Measurements from ENCODE around the gene USP14.
A peak's percentile ranks its signal among the peaks of the same experiment; 100 is the strongest.

Gene USP14

DNA sequence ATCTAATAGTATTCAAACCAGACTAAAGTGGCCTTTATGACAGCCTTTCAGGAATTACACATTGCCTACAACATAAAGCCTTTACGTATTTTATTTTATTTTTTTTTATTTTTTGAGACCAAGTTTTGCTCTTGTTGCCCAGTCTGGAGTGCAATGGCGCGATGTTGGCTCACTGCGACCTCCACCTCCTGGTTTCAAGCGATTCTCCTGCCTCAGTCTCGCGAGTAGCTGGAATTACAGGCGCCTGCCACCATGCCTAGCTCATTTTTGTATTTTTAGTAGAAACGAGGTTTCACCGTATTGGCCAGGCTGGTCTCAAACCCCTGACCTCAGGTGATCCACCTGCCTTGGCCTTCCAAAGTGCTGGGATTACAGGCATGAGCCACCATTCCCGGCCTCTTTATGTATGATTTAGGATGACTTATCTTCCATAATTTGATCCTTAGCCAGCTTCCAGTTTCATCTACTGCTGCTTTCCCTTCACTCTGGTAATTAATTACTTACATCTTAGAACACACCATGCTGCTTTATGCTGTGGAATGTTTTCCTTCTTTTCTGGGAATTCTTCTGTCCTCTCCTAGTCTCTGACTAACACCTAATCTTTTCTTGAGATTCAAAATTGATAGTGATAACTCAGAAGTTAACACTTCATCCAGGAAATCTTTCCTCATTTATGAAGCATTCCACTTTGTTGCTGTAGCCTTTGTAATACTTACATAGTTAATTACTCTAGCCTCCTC lies 2.6 kb downstream of the USP14 start:
- FAIRE-seq = no peak

DNA sequence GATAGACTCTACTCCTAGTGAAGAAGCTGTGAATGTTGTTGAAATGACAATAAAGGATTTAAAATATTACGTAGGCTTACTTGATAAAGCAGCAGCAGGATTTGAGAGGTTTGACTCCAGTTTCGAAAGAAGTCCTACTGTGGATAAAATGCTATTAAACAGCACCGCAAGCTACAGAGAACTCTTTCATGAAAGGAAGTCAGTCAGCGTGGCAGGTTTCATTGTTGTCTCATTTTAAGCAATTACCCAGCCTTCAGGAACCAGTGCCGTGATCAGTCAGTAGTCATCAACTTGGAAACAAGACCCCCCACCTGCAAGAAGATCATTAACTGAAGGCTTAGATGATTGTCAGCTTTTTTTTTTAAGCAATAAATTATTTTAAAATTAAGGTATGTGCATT lies 14.0 kb downstream of the USP14 start:
- FAIRE-seq = no peak

DNA sequence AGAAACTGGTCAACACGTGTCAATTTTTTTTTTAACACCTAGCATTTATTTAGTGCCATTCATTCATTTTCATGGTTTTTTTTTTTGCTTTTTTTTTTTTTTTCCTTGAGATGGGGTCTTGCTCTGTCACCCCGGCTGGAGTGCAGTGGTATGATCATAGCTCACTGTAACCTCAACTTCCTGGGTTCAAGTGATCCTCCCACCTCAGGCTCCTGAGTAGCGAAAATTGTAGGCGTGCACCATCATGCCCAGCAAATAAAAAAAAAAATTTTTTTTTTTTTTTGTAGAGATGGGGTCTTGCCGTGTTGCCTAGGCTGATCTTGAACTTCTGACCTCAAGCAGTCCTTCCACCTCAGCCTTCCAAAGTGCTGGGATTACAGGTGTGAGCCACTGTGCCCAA lies 21.1 kb downstream of the USP14 start:
- FAIRE-seq = no peak

DNA sequence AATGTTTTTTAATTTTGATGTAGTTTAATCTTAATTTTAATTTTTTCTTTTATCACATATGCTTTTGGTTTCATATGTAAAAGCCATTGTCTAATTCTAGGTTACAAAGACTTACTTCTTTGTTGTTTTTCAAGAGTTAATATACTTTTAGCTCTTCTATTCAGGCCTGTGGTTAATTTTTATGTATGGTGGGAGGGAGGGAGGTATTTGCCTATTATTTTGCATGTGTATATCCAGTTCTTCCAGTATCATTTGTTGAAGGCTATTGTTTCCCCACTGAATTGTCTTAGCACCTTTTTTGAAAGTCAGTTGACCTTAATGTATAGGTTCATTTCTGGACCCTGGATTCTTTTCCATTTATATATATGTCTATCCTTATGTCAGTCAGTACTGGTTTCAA lies 23.4 kb downstream of the USP14 start:
- FAIRE-seq = no peak

DNA sequence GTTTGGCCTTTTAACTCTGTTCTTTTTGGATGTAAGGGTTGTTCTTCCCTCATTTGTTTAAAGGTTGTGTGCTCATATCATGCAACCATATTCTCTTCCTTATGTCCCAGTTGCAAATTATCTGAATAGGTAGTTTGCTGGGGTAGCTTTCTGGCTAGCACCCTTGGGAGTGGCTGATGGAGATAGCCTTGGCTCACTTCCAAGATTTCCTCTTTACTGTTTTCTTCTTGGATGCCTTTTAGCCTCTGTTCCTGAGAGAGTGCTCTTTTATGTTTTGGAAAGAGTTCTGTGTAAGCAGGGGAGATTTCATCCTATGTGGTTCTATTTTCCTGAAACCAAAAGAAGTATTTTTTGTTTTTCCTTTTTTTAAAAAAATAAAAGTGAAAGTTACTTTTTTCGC lies 25.4 kb downstream of the USP14 start:
- FAIRE-seq = peak; percentile 74

DNA sequence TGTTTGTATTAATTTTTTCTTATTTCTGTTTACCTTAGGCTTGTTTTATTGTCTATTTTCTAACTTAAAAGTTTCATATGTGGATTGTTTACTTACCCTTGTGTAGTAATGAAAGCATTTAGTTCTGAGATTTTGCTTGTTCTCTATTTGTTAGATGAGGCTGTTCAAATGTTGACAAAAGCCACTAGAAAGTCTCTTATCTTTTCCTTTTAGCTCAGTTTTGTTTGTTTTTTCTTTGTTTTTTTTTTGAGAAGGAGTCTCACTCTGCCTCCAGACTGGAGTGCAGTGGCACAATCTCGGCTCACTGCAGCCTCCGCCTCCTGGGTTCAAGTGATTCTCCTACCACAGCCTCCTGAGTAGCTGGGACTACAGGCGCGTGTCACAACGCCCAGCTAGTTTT lies 30.9 kb downstream of the USP14 start:
- no peak for FAIRE-seq

DNA sequence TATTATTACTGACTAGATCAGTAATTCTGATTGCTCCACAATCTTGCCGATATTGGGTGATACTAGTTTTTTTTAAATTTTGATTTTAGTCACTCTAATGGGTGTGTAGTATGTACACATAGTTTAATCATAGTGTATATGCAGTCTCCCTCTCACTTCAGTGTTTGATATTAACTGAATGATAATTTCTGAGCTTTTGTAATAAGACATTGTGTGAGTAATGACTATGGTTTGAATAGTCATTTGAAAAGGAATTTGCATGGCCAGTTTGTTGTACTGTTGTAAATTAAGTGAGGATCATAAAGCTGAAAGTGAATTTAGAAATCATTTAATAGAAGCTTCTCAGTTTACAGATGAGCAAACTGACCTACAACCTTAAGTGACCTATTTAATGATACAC lies 33.4 kb downstream of the USP14 start:
- FAIRE-seq = no peak

DNA sequence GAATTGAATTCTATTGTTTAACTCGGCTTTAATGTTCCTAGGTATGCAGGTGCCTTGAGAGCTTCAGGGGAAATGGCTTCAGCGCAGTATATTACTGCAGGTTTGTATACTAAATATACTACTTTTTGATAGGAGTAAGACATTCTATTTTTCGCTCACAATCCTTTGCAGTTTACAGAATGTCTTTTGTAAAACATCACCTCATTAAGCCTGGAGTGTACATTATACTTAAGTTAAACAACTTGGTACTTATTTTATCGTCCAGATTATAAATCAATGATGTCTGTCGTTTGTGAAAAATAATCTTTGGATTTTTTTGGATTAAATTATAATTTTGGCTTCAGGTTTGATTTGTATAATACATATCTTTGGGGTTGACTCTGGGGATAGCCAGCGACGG lies 34.4 kb downstream of the USP14 start:
- FAIRE-seq = no peak

DNA sequence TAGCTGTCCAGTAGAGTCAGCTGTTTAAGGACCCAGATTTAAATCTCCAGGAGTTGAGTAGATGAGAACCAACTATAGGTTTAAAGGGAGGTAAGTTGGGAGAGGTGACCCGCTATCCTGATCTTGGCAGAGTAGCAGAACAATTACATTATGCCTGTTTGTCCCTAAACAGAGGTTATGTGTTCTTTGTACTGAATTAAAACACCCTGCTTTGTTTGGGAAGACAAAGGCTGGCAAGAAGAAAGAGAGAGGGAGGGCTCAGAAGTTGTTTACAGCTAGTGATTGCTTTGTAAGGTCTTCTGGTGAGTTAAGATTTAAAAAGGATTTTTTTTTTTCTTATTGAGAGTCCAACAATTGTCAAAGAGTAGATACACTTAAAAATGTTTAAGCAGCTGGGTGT lies 37.3 kb downstream of the USP14 start:
- no peak for FAIRE-seq

DNA sequence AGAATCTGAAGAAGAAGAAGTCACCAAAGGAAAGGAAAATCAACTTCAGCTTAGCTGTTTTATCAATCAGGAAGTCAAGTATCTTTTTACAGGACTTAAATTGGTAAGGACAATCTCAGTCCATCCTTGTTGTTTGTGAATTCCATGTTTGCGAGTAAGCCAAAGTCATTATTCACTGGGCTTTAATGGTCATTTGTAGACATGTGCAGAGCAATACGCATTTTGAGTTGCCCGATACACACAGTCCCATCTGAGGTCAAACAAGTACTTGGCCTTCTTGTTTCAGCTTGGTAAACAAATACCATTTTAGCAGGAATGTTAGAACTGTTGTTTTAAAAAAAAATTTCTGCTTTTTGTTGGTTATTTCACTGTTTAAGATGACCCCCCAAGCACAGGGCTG lies 40.9 kb downstream of the USP14 start:
- no peak for FAIRE-seq

DNA sequence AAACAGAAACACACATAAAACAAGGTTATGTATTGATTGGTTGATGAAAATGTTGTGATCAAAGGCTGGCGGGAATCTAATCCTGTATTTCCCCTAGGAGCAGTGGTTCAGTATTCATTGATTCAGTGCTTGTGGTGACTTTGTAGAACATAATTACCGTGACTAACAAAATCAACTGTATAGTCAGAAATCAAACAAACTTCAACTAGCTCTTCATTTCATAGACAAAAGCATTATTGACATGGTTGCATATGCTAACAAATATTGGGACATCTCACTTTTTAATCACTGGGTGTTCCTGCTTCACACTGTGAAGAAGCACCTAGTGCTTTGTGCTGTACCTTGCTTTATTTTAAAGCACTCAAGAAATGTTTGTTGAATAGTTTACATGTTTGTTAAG lies 41.4 kb downstream of the USP14 start:
- no peak for FAIRE-seq

DNA sequence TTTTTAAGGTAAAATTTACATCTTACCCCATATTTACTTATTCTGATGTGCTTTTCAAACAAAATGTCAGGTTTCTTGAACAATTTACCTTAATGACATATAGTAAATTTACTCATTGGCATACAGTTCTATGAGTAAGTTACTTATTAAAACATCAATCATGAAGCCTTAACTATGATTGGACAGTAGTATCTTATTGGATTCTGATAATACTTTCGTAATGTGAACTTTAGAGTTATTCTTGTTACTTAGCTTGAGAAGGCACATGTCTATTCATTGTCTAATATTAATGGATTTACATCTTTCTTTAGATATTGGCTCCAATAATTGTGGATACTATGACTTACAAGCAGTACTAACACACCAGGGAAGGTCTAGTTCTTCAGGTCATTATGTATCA lies 51.7 kb downstream of the USP14 start:
- no peak for FAIRE-seq

DNA sequence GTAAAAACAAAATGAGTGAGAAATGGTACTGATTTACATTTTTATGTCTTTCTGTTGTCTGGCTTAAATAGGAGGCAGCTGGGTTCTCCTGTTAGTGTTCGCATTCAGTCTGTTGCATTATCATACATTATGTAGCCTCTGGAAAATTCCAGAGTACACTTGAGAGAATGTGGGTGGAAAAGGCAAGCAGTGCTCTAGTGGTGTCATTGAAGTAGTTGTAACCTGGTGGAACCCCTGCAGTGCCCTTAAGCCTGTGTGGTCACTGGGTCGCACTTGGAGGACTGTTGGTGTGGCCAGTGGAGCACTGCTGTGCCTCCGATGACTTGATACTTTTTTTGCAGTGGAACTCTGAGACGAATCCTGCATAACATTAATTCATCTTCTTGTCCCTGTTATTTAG lies 52.4 kb downstream of the USP14 start:
- FAIRE-seq = no peak

DNA sequence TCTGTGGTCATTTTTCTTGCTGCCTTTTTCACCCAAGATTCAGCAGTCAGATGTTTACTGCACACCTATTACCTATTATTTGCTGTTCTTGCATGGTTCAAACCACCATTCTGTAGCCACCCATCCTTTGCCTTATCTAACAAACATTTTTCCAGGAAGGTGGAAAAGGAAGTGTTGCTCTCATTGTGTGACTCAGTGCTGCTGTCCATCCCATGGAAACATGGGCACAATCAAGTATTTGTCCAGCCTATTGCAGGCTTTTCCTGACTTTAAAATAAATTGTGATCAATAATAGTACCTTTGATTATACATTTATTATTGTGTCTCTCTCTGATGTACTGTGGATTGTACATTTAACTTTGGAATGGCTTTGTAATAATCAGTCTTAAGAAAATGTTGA lies 53.2 kb downstream of the USP14 start:
- FAIRE-seq = no peak

DNA sequence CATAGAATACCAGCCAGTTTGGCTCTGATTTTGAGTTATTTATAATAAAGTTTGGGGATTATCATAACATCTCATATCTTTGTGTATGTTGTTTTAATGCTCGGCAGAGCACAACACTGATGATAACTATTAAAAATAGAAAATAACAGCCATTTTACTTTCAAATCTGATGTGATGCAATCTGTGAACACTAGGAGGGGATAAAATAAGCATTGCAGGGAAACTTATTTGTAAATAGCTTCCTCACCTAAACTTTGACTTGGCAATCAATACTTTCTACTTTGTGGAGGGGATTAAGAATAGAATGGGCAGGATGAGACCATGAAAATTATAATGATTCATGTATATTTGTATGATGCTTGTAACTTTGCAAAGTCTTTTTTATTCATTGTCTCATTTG lies 54.4 kb downstream of the USP14 start:
- FAIRE-seq = no peak

DNA sequence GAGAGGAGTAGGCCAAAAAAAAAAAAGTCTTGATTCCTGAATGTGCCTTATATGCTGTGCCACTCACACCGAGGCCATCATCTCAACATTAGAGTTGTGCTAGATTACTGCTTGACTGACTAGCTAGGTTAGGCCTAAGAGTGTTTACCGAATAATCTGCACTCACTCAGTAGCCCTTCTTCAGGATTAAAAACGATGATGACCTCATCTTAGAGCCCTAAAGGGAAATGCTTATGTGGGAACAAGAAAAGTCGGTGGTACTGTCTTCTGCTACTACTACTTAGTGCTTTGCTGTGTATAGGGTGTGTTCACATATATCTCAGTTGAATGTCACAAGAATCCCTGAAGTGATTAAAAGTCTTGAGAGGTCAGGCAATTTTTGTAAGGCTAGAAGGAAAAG lies 55.1 kb downstream of the USP14 start:
- no peak for FAIRE-seq

DNA sequence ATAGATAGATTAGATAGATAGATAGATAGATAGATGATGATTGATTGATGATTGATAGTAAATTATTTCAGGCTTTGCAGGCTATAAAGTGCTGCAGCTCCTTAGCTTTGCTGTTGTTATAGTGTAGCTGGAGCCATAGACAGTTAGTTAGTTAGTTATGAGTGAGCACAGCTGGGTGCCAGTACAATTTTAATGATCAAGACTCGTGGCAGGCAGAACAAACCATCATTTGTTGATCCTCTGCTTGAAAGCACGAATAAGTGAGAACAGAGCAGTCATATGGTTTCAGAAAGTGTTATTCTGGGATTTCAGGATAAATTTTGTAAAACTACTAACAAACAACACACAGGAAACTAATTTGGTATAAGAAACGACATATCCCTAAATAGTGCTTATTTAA lies 55.6 kb downstream of the USP14 start:
- FAIRE-seq = no peak

DNA sequence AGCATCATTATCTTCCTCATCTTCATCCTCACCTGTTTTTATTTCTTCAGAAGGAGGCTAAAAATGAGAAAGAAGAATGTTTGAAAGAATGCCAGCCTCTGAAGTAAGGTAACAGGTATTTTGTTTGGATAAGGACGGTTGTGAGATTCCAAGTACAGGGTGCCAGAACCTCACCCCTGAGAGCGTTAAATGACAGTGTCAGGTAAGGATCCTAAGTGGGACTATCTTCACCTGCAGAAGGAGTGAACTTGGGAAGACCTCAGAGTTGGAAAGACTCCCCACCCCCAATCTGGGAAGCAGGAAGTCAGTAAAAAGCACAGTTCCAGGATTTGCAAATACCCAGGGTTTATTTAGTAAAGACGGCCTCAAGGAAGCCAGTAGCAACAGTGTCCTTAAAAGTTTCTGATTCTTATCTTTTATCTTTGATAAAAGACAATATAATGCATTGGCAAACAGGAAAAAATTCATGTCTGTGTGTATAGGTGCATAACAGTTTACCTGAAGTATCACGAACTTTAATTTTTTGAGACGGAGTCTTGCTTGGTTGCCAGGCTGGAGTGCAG lies 57.2 kb downstream of the USP14 start:
- FAIRE-seq = no peak

DNA sequence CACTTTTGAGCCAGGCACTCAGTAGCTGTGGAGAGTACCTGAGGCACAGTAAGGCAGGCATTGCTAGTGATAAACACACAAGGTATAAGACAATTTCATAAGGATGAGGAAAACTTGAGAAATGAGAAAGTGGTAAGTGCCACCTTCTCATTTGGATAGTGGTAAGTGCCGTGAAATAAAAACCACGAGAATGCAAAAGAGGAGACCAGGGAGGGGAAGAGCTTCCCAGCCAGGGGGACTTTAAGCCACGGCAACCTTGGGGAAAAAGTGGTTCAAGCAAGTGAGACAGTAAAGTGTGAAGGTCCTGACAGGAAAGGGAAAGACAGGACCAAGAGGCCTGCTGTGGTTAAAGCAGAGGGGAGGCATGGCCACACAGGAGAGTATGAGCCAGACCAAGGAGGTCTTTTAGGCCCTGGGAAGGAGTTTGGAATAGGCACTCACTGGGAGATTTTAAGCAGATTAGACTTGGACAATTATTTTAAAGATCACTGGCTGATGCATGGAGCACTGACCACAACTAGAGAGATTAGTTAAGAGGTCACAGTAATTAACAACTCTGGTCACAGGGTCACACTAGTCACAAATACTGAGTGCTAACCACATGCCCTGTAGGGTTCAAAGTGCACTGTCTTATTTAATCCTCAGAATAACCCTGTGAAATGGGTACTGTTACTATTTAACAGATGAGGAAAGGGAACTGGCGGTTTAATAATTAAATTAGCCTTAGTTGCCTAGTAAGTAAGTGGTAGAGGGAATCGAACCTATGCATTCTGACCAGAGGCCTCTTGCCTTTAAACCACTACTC lies 59.4 kb downstream of the USP14 start:
- no peak for FAIRE-seq

DNA sequence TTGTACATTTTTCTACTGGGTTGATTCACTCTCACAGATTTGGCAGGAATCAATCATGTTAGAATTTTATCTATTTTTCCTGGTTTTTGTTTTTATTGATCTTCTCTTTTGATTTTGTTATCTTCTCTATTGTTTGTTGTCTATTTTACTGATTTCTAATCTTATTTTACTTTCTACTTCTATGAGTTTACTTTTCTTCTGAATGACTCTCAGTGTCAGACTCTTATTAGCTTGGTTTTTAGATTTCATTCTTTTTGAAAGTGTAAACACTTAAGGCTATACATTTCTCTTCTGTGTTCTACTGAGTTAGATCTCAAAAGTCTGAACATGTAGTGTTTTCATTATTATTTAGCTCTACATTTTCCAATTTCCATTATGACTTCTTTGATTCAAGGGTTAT lies 62.4 kb downstream of the USP14 start:
- FAIRE-seq = no peak

DNA sequence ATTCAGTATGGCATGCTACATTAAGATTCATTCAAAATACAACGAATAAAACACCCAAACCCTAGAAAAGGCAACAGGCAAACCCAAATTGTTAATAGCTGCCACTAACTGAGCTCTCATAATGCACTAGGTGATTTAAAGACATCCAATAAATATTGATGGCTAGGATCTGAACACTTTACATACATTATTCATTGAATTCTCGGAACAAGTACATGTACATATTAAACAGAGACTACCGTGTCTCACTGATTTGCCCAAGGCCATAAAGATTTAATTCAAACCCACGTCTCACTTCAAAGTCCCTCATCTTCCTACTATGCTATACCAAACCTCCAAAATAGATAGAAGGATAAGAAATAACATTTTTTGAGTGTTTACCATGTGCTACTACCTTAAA lies 67.4 kb downstream of the USP14 start:
- FAIRE-seq = no peak

DNA sequence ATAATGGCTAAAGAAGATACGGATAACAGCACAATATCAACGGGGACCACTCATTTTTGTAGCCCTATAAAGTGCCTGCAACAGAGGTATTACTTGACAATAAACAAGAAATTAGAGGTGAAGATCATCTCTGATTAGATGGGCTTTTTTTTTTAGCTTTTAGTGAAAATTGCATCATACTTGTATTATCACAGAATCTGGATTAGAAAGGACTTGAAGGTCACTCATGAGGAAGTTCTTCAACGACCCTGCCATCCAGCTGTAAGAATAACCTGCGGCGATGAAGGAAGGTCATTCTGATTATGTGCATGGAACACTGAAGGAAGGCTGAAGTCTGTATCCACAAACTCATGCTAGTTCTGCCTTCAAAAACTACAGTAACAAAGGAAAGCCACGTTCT lies 69.0 kb downstream of the USP14 start:
- FAIRE-seq = no peak

DNA sequence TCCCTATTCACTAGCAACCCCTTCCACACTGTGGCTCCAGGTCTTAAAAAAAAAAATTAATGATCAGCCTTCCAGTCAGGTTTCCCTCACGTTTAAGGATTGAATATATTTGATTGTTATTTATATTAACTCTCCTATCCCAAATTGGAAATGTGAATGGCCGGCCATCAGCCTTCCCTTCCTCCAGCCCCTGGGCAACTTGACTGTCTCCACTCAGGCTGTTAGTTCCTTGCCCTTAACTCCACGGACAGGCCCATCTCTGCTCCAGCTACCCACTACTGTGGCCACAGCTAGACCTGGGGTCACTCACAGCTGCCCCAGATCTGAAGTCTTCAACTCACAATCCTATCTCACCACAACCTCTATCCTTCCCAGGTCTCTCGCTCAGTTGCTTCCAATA lies 69.5 kb downstream of the USP14 start:
- no peak for FAIRE-seq

DNA sequence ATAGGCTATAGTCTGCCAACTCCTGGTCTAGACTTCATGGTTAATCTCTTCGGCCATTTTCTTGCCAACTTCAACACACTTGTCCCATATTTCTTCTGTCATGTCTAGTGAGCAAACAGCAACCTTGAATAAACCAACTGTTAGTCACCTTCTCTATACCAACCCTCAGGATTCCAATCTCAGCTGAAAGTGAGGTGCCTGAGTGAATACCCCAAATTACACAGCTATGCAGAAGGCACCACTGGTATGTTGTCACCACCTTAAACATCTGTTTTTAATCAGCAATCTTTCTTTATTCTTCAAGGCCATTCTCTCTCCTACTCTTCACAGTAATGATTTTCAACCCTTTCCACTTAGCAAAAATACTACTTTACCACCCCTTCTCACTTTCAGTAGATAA lies 70.2 kb downstream of the USP14 start:
- no peak for FAIRE-seq

Measured in endometrium (tissue), 2 donors.